Prostate gland (tissue), 2 donors: ENCODE data around the gene MBP. TPM values are rescaled to one million over a fixed set of nuclear protein-coding genes. Genes with fewer than 3 reads are reported as not detected.
A peak's percentile ranks its signal among the peaks of the same experiment; 100 is the strongest.

Experiments used
- DNase-seq: peaks from one replicate; pipeline ENCODE4 v3.0.0-alpha.2; 2019; ENCODE audit warnings: low spot score
- H3K27ac ChIP-seq, 2 donors: fragments of 200-600 bp; sonication (generic); 2 replicates each; pipeline ENCODE4 v1.5.1; 2017 to 2019
- H3K27me3 ChIP-seq: fragments of 200-600 bp; sonication (generic); replicated peaks from 2 replicates; pipeline ENCODE4 v1.5.1; 2019; ENCODE audit not compliant: insufficient read depth
- H3K36me3 ChIP-seq, 2 donors: fragments of 200-600 bp; sonication (generic); 1 replicate in 1 of 2; 2 replicates in 1 of 2; pipeline versions ENCODE4 v1.5.1 to v1.8.1; 2017 to 2019
- H3K4me1 ChIP-seq: fragments of 200-600 bp; sonication (generic); replicated peaks from 2 replicates; pipeline ENCODE4 v1.5.1; 2019
- H3K4me3 ChIP-seq, 2 donors: fragments of 200-600 bp; sonication (generic); 2 replicates each; pipeline ENCODE4 v1.5.1; 2017 to 2019
- H3K9me3 ChIP-seq: fragments of 200-600 bp; sonication (generic); 2 replicates; pipeline ENCODE4 v1.5.1; 2017
- CTCF ChIP-seq, 4 experiments: fragments of 200-600 bp in 2 of 4; fragments of 450-650 bp in 2 of 4; sonication (generic) in 2 of 4; IDR thresholded peaks; 1 replicate in 3 of 4; 2 replicates in 1 of 4; pipeline ENCODE4 v1.5.1; 2016 to 2019; ENCODE audit warnings: antibody characterized with exemption in 4 of 4, mild to moderate bottlenecking in 2 of 4, moderate library complexity in 2 of 4
- POLR2A ChIP-seq: fragments of 450-650 bp; IDR thresholded peaks from one replicate; pipeline ENCODE4 v1.6.1; 2016; ENCODE audit warnings: antibody characterized with exemption, mild to moderate bottlenecking
- POLR2AphosphoS5 ChIP-seq: sonication (generic); formaldehyde crosslinking; IDR thresholded peaks from one replicate; pipeline ENCODE4 v1.6.1; 2017; ENCODE audit warnings: antibody characterized with exemption
- WGBS: methylation state at CpG from one replicate; pipeline ENCODE4 v1.1.5; 2018; 5-methylcytosine and 5-hydroxymethylcytosine counted together
- intact Hi-C: fragments of 100-400 bp; cut with DNase I; formaldehyde crosslinking; loops from one replicate; pipeline ENCODE4 v1.14.2; 2022
- total RNA-seq, 2 donors: library from RNA; depleted of rRNA; stranded (reverse); fragments of >200 nt; gene quantifications; one replicate each; pipeline ENCODE4 v1.1.0, GENCODE V29; 2016

MBP gene
- total RNA-seq, 2 donors from 2014 or later, result 19.8 to 43.5 TPM

GRCh38 chr18:76957384-76958355 is 174.9 kb downstream of the MBP start:
- TF ChIP-seq CTCF (IDR thresholded peaks at IDR 0.05), result no peak
- Histone ChIP-seq H3K4me3 (no peak overlapping the region), H3K36me3 (no peaks in the 10 kb centered on the region), H3K27ac (peak overlapping the region; percentile 21 to 48), H3K9me3 (no peaks in the 10 kb centered on the region), H3K27me3 (no peaks in the 10 kb centered on the region), H3K4me1 (peaks cover 18% of the 10 kb centered on the region)
- intact Hi-C loops, result no loop called here
- WGBS, result 77% methylated on average over 18 of the region's 18 CpGs
- DNase-seq, result no peak

GRCh38 chr18:76956648-76957047 is 175.9 kb downstream of the MBP start:
- Histone ChIP-seq H3K36me3 (no peaks in the 10 kb centered on the region), H3K9me3 (no peaks in the 10 kb centered on the region), H3K4me3 (no peak overlapping the region), H3K27me3 (no peaks in the 10 kb centered on the region), H3K4me1 (peaks cover 18% of the 10 kb centered on the region), H3K27ac (no peak overlapping the region)
- intact Hi-C loops, result no loop called here
- DNase-seq, result no peak
- TF ChIP-seq CTCF (IDR thresholded peaks at IDR 0.05), result no peak
- no peak for TF ChIP-seq POLR2AphosphoS5
- no peak for TF ChIP-seq POLR2A
- 93% methylated on average over 11 of the region's 11 CpGs for WGBS

- Histone ChIP-seq H3K36me3 (no peaks in the 10 kb centered on the region), H3K4me1 (peaks cover 18% of the 10 kb centered on the region), H3K9me3 (no peaks in the 10 kb centered on the region), H3K27me3 (no peaks in the 10 kb centered on the region), H3K4me3 (no peak overlapping the region), H3K27ac (no peak overlapping the region)
- TF ChIP-seq POLR2A (no peak), CTCF (IDR thresholded peaks at IDR 0.05) (no peak), POLR2AphosphoS5 (no peak)
- WGBS, result 87% methylated on average over 28 of the region's 28 CpGs
- intact Hi-C loops, result no loop called here
- peak; percentile 46 for DNase-seq
Measured at GRCh38 chr18:76955524-76956170, 176.9 kb downstream of the MBP start.

GRCh38 chr18:76953583-76954233 is 178.9 kb downstream of the MBP start:
- H3K9me3 ChIP-seq, result no peaks in the 10 kb centered on the region
- no peaks in the 10 kb centered on the region for H3K27me3 ChIP-seq
- peaks cover 17% of the 10 kb centered on the region for H3K4me1 ChIP-seq
- peak; percentile 91 for DNase-seq
- H3K4me3 ChIP-seq, result no peak overlapping the region
- 38% methylated on average over 12 of the region's 12 CpGs for WGBS
- TF ChIP-seq POLR2A (no peak), CTCF (IDR thresholded peaks at IDR 0.05) (peak in 1 of 4 experiments; percentile 5), POLR2AphosphoS5 (peak; percentile 81)
- intact Hi-C loops, result no loop called here
- H3K27ac ChIP-seq, result peak overlapping the region; percentile 77 to 86
- peaks cover 0 to 1% of the 10 kb centered on the region in 2 donors for H3K36me3 ChIP-seq
